ENCODE measurements around the gene LRRC23. TPM values are rescaled to one million over a fixed set of nuclear protein-coding genes. Genes with fewer than 3 reads are reported as not detected.
A peak's percentile ranks its signal among the peaks of the same experiment; 100 is the strongest.

The LRRC23 gene
- total RNA-seq, 3 donors from 2014 or later (not counting 1 experiment from before 2014, with no cell fraction given) = 8.1 to 16.8 (median 9.8) TPM

DNA sequence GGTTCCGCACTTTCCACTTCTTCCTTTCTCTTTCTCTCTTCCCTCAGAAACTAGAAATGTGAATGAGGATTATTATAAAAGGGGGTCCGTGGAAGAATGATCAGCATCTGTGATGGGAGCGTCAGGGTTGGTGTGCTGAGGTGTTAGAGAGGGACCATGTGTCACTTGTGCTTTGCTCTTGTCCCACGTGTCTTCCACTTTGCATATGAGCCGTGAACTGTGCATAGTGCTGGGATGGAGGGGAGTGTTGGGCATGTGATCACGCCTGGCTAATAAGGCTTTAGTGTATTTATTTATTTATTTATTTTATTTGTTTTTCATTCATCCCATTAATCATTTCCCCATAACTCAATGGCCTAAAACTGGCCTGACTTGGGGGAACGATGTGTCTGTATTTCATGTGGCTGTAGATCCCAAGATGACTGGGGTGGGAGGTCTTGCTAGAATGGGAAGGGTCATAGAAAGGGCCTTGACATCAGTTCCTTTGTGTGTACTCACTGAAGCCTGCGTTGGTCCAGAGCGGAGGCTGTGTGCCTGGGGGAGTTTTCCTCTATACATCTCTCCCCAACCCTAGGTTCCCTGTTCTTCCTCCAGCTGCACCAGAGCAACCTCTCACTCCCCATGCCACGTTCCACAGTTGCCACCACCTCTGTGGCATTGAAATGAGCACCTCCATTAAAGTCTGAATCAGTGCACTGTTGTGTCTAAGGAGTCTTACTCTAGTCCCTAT is 18.5 kb downstream of the LRRC23 start:
- no peak overlapping the region for H3K27ac ChIP-seq (ENCODE audit: low read length)
- peaks cover 19 to 26% of the 10 kb centered on the region in 2 donors for H3K4me1 Mint-ChIP-seq
- H3K4me1 ChIP-seq (ENCODE audit: control insufficient read depth, insufficient read depth, low read length) = peaks cover 30% of the 10 kb centered on the region
- no peak overlapping the region for H3K27ac Mint-ChIP-seq
- 79% methylated on average over 8 of the region's 10 CpGs for WGBS (ENCODE audit: insufficient coverage)
- ATAC-seq = no peak
- no peaks in the 10 kb centered on the region for H3K27me3 Mint-ChIP-seq (ENCODE audit: low read depth in 2 of 2)
- no peaks in the 10 kb centered on the region for H3K36me3 ChIP-seq (ENCODE audit: control insufficient read depth, insufficient read depth, low read length)
- no peaks in the 10 kb centered on the region for H3K9me3 Mint-ChIP-seq
- no peak for DNase-seq
- H3K36me3 Mint-ChIP-seq = no peaks in the 10 kb centered on the region
- no peaks in the 10 kb centered on the region for H3K27me3 ChIP-seq (ENCODE audit: control insufficient read depth, insufficient read depth, low read length)
- no peak overlapping the region for H3K4me3 ChIP-seq (ENCODE audit: low read length)
- H3K9me3 ChIP-seq (ENCODE audit: control insufficient read depth, insufficient read depth, low read length) = no peaks in the 10 kb centered on the region
- H3K4me3 Mint-ChIP-seq = no peak overlapping the region
- TF ChIP-seq, protein P1, sequence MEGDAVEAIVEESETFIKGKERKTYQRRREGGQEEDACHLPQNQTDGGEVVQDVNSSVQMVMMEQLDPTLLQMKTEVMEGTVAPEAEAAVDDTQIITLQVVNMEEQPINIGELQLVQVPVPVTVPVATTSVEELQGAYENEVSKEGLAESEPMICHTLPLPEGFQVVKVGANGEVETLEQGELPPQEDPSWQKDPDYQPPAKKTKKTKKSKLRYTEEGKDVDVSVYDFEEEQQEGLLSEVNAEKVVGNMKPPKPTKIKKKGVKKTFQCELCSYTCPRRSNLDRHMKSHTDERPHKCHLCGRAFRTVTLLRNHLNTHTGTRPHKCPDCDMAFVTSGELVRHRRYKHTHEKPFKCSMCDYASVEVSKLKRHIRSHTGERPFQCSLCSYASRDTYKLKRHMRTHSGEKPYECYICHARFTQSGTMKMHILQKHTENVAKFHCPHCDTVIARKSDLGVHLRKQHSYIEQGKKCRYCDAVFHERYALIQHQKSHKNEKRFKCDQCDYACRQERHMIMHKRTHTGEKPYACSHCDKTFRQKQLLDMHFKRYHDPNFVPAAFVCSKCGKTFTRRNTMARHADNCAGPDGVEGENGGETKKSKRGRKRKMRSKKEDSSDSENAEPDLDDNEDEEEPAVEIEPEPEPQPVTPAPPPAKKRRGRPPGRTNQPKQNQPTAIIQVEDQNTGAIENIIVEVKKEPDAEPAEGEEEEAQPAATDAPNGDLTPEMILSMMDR (IDR thresholded peaks at IDR 0.05) = no peak
- intact Hi-C loops (cut with micrococcal nuclease) = no loop called here

DNA sequence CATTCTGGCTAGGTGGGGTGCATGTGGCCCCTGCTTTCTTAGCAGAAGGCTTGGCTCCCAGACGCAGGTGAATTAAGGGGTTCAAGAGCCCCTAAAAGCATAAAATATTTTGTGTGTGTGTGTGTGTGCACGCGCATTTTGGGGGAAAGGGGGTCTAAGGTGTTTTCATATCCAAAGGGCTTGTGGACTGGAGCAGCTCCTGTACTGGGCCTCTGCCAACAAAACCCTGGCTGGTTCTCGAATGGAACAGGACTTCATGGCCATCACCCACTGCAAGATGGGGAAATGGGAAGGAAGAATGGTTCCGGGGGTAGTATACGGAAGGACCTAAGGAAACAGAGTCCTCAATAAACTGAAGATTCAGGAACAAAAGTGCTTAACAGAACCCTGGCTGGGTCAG is 19.2 kb downstream of the LRRC23 start:
- ATAC-seq (no peak), DNase-seq (no peak)
- H3K4me3 Mint-ChIP-seq = no peak overlapping the region
- H3K27me3 ChIP-seq (ENCODE audit: control insufficient read depth, insufficient read depth, low read length) = no peaks in the 10 kb centered on the region
- H3K36me3 Mint-ChIP-seq = no peaks in the 10 kb centered on the region
- H3K36me3 ChIP-seq (ENCODE audit: control insufficient read depth, insufficient read depth, low read length) = no peaks in the 10 kb centered on the region
- H3K27me3 Mint-ChIP-seq (ENCODE audit: low read depth in 2 of 2) = no peaks in the 10 kb centered on the region
- no peak overlapping the region for H3K27ac ChIP-seq (ENCODE audit: low read length)
- intact Hi-C loops (cut with micrococcal nuclease) = loop anchor here (1.0 to 2.0 kb wide), 6 partner anchors 21 to 189 kb away; partner anchors contain the start of genes C12orf57, C1R, C1RL and LPCAT3
- peaks cover 36% of the 10 kb centered on the region for H3K4me1 ChIP-seq (ENCODE audit: control insufficient read depth, insufficient read depth, low read length)
- H3K9me3 ChIP-seq (ENCODE audit: control insufficient read depth, insufficient read depth, low read length) = no peaks in the 10 kb centered on the region
- H3K9me3 Mint-ChIP-seq = no peaks in the 10 kb centered on the region
- 88% methylated on average over 6 of the region's 6 CpGs for WGBS (ENCODE audit: insufficient coverage)
- TF ChIP-seq, protein P1 (IDR thresholded peaks at IDR 0.05) = no peak
- H3K4me1 Mint-ChIP-seq = peaks cover 24 to 32% of the 10 kb centered on the region in 2 donors
- peak overlapping the region in 1 of 2 donors; percentile 89 for H3K27ac Mint-ChIP-seq
- H3K4me3 ChIP-seq (ENCODE audit: low read length) = no peak overlapping the region

DNA sequence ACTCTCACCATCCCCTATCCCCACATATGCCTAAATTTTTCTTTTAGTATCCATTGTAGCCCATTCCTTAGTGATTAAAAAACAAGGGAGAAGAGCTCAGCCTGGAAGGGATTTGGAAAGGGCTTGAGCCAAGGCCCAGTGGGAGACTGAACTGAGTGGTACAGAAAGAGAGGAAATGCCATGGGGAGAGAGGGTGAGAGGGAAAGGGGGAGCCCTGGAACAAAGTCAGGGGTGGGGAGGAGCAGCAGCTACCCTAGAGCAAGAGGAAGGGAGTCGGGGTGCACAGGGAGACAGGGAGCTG is 20.6 kb downstream of the LRRC23 start:
- Mint-ChIP-seq H3K36me3 (no peaks in the 10 kb centered on the region), H3K27ac (peak overlapping the region in 1 of 2 donors; percentile 89), H3K4me3 (peak overlapping the region; percentile 47), H3K4me1 (peaks cover 34 to 43% of the 10 kb centered on the region in 2 donors), H3K9me3 (no peaks in the 10 kb centered on the region), H3K27me3 (ENCODE audit: low read depth in 2 of 2) (no peaks in the 10 kb centered on the region)
- Histone ChIP-seq H3K4me1 (ENCODE audit: control insufficient read depth, insufficient read depth, low read length) (peaks cover 43% of the 10 kb centered on the region), H3K4me3 (ENCODE audit: low read length) (no peak overlapping the region), H3K9me3 (ENCODE audit: control insufficient read depth, insufficient read depth, low read length) (no peaks in the 10 kb centered on the region), H3K27me3 (ENCODE audit: control insufficient read depth, insufficient read depth, low read length) (no peaks in the 10 kb centered on the region), H3K27ac (ENCODE audit: low read length) (no peak overlapping the region), H3K36me3 (ENCODE audit: control insufficient read depth, insufficient read depth, low read length) (no peaks in the 10 kb centered on the region)
- WGBS (ENCODE audit: insufficient coverage) = 89% methylated on average over 1 of the region's 1 CpG
- ATAC-seq = no peak
- intact Hi-C loops (cut with micrococcal nuclease) = loop anchor here (2.0 kb wide), 1 partner anchor 20 kb away; the partner anchor contains the start of gene C12orf57
- TF ChIP-seq, protein P1 (IDR thresholded peaks at IDR 0.05) = no peak
- DNase-seq = no peak
